Neural cell (in vitro differentiated cells): ENCODE results near the gene SP9. TPM values are rescaled to one million over a fixed set of nuclear protein-coding genes. Genes with fewer than 3 reads are reported as not detected.

Source experiments
- H2AFZ ChIP-seq: fragments of 200-600, 300-800 bp; sonication (generic), shearing (Covaris generic); 2 replicates; pipeline ENCODE4 v1.6.0; 2014; ENCODE audit warnings: low read depth, mild to moderate bottlenecking, antibody characterized with exemption, low read length, moderate library complexity
- H3F3A ChIP-seq: fragments of 200-600 bp; shearing (Covaris generic); 2 replicates; pipeline ENCODE4 v1.6.1; 2016; ENCODE audit warnings: mild to moderate bottlenecking, moderate library complexity, mixed read lengths, antibody characterized with exemption, low read length; ENCODE audit not compliant: insufficient read depth, poor library complexity, severe bottlenecking
- H3K27ac ChIP-seq: fragments of 200-600, 300-800 bp; sonication (generic), shearing (Covaris generic); 2 replicates; pipeline ENCODE4 v1.5.1; 2014; ENCODE audit warnings: mild to moderate bottlenecking, low read length, moderate library complexity
- H3K27me3 ChIP-seq: fragments of 300-800, 200-600 bp; sonication (generic), shearing (Covaris generic); 2 replicates; pipeline ENCODE4 v1.6.0; 2014; ENCODE audit warnings: mild to moderate bottlenecking, low read depth, low read length, moderate library complexity; ENCODE audit not compliant: insufficient read depth
- H3K36me3 ChIP-seq: fragments of 300-800, 200-600 bp; sonication (generic), shearing (Covaris generic); 2 replicates; pipeline ENCODE4 v1.5.1; 2014; ENCODE audit warnings: mild to moderate bottlenecking, antibody characterized with exemption, low read length, moderate library complexity; ENCODE audit not compliant: insufficient read depth
- H3K4me2 ChIP-seq: fragments of 300-800, 200-600 bp; sonication (generic), shearing (Covaris generic); 2 replicates; pipeline ENCODE4 v1.6.0; 2014; ENCODE audit warnings: mild to moderate bottlenecking, low read length
- H3K4me3 ChIP-seq: fragments of 300-800, 200-600 bp; sonication (generic), shearing (Covaris generic); 2 replicates; pipeline ENCODE4 v1.5.1; 2014; ENCODE audit warnings: mild to moderate bottlenecking, low read length, moderate library complexity
- H3K79me2 ChIP-seq: fragments of 200-600 bp; shearing (Covaris generic); replicated peaks from 2 replicates; pipeline ENCODE4 v1.6.0; 2014; ENCODE audit warnings: mild to moderate bottlenecking, low read length, moderate library complexity; ENCODE audit not compliant: insufficient read depth
- H3K9ac ChIP-seq: fragments of 300-800, 200-600 bp; sonication (generic), shearing (Covaris generic); 2 replicates; pipeline ENCODE4 v1.6.1; 2016; ENCODE audit warnings: mild to moderate bottlenecking, low read length, mixed read lengths
- H3K9me2 ChIP-seq: fragments of 200-600 bp; shearing (Covaris generic); 2 replicates; pipeline ENCODE4 v1.6.1; 2016; ENCODE audit warnings: mild to moderate bottlenecking, low read length, mixed read lengths; ENCODE audit not compliant: insufficient read depth
- H3K9me3 ChIP-seq: fragments of 200-600, 300-800 bp; sonication (generic), shearing (Covaris generic); 2 replicates; pipeline ENCODE4 v1.6.1; 2016; ENCODE audit warnings: mild to moderate bottlenecking, mixed run types, low read length, moderate library complexity, mixed read lengths
- H4K20me1 ChIP-seq: fragments of 200-600 bp; shearing (Covaris generic); 2 replicates; pipeline ENCODE4 v1.6.1; 2016; ENCODE audit warnings: mild to moderate bottlenecking, mixed run types; ENCODE audit not compliant: insufficient read depth
- CTCF ChIP-seq: fragments of 450-650 bp; IDR thresholded peaks from 2 replicates; pipeline ENCODE4 v1.5.1; 2014; ENCODE audit warnings: antibody characterized with exemption, mild to moderate bottlenecking, moderate library complexity; ENCODE audit not compliant: poor library complexity, severe bottlenecking
- EP300 ChIP-seq: fragments of 450-650 bp; conservative IDR thresholded peaks from 2 replicates; pipeline ENCODE4 v1.6.1; 2014; ENCODE audit warnings: antibody characterized with exemption, mild to moderate bottlenecking, moderate library complexity; ENCODE audit not compliant: poor library complexity, severe bottlenecking
- EZH2 ChIP-seq: fragments of 200-600, 300-800 bp; shearing (Covaris generic), sonication (generic); IDR thresholded peaks from 2 replicates; pipeline ENCODE4 v1.6.1; 2014; ENCODE audit warnings: antibody characterized with exemption, low read length, borderline replicate concordance, mild to moderate bottlenecking; ENCODE audit not compliant: insufficient read depth, poor library complexity, severe bottlenecking
- POLR2AphosphoS5 ChIP-seq: IDR thresholded peaks from 2 replicates; pipeline ENCODE4 v1.6.1; 2012
- REST ChIP-seq: IDR thresholded peaks from 2 replicates; pipeline ENCODE4 v1.6.1; 2012; ENCODE audit warnings: borderline replicate concordance
- SMC3 ChIP-seq: fragments of 450-650 bp; conservative IDR thresholded peaks from 2 replicates; pipeline ENCODE4 v1.6.1; 2014; ENCODE audit warnings: antibody characterized with exemption, mild to moderate bottlenecking, moderate library complexity; ENCODE audit not compliant: poor library complexity
- polyA plus RNA-seq: library from polyadenylated mRNA; depleted of rRNA; stranded (reverse); fragments of >200 nt; gene quantifications from 2 replicates; pipeline ENCODE4 v1.2.3, GENCODE V29; 2014

SP9 gene
- polyA plus RNA-seq, 1 donor from 2014 or later = 1.6 TPM

GRCh38 chr2:174326161-174327020 is 8.4 kb upstream of the SP9 start:
- Histone ChIP-seq H3K9me2 (no peaks in the 10 kb centered on the region), H3K4me2 (no peak overlapping the region), H3K36me3 (no peaks in the 10 kb centered on the region), H3K79me2 (no peaks in the 10 kb centered on the region), H2AFZ (no peak overlapping the region), H3K9ac (no peak overlapping the region), H3K9me3 (no peaks in the 10 kb centered on the region), H3F3A (no peaks in the 10 kb centered on the region), H3K4me3 (peak overlapping the region; percentile 58), H4K20me1 (no peaks in the 10 kb centered on the region), H3K27me3 (peaks cover 73% of the 10 kb centered on the region), H3K27ac (no peak overlapping the region)
- no peak for TF ChIP-seq EP300
- no peak for TF ChIP-seq REST
- TF ChIP-seq EZH2 = peak; percentile 62

GRCh38 chr2:174327021-174327840 is 7.5 kb upstream of the SP9 start:
- no peak overlapping the region for H3K27ac ChIP-seq
- H3K9me3 ChIP-seq = no peaks in the 10 kb centered on the region
- no peak overlapping the region for H3K4me2 ChIP-seq
- peak overlapping the region; percentile 58 for H3K4me3 ChIP-seq
- no peaks in the 10 kb centered on the region for H3K36me3 ChIP-seq
- no peak overlapping the region for H2AFZ ChIP-seq
- H3F3A ChIP-seq = peaks cover 4% of the 10 kb centered on the region
- H3K27me3 ChIP-seq = peaks cover 82% of the 10 kb centered on the region
- TF ChIP-seq CTCF (no peak), EZH2 (peak; percentile 76)
- no peaks in the 10 kb centered on the region for H4K20me1 ChIP-seq
- no peak overlapping the region for H3K9ac ChIP-seq
- H3K9me2 ChIP-seq = no peaks in the 10 kb centered on the region
- H3K79me2 ChIP-seq = no peaks in the 10 kb centered on the region

GRCh38 chr2:174327841-174328113 is 7.0 kb upstream of the SP9 start:
- Histone ChIP-seq H3K4me2 (no peak overlapping the region), H3K9me3 (no peaks in the 10 kb centered on the region), H3K27me3 (peaks cover 87% of the 10 kb centered on the region), H4K20me1 (no peaks in the 10 kb centered on the region), H3K79me2 (no peaks in the 10 kb centered on the region), H3K36me3 (no peaks in the 10 kb centered on the region), H2AFZ (no peak overlapping the region), H3K9me2 (no peaks in the 10 kb centered on the region), H3K27ac (no peak overlapping the region), H3K9ac (no peak overlapping the region), H3K4me3 (no peak overlapping the region), H3F3A (peaks cover 4% of the 10 kb centered on the region)
- TF ChIP-seq POLR2AphosphoS5 (no peak), CTCF (no peak), SMC3 (no peak), EZH2 (no peak)
